GM21526 (cell line): Measurements from ENCODE around the gene VSX2.

ENCODE experiments used
- ATAC-seq: cut with Tn5 transposase; IDR thresholded peaks from one replicate; pipeline ENCODE4 v1.9.1; 2021; ENCODE audit warnings: moderate library complexity; ENCODE audit not compliant: unreplicated experiment, low FRiP score

Gene VSX2

DNA sequence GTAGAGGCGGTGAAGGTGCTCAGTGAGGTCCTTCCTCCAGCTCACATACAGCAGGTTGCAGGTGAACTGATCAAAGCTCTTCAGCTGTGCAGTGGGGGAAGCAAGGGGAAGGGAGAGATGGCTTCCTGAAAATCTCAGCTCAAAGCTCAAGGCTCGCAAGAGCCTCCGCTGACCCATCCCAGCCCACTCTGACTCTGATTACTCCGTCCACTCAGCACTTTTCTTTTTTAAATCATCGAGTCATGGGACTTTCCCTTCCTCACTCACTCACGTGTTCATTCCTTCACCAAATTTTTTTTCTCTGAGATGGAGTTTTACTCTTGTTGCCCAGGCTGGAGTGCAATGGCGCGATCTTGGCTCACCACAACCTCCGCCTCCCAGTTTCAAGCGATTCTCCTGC, 58.7 kb downstream of the VSX2 start:
- ATAC-seq = no peak

DNA sequence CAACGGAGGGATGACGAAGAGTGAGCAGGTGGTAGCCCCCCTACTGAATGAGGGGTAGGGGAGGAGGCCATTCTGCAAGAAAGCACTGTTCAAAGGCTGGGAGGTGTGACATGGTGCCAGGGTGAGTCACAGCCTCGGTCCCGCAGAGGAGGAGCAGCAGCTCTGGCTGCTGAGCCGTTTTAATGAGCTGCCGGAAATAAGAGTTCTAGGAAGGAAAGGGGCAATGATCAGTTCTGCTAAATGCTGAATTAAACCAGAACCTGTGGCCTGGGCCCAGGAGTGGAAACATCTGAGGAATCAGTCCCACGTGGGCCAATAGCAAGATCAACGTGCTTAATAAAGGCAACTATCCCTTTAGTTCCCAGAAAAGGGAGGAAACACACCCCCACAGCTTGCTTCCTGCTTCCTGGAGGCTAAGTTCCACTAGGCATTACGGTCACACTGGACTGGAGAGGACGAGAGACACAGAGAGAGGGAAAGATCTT, 59.9 kb downstream of the VSX2 start:
- no peak for ATAC-seq

DNA sequence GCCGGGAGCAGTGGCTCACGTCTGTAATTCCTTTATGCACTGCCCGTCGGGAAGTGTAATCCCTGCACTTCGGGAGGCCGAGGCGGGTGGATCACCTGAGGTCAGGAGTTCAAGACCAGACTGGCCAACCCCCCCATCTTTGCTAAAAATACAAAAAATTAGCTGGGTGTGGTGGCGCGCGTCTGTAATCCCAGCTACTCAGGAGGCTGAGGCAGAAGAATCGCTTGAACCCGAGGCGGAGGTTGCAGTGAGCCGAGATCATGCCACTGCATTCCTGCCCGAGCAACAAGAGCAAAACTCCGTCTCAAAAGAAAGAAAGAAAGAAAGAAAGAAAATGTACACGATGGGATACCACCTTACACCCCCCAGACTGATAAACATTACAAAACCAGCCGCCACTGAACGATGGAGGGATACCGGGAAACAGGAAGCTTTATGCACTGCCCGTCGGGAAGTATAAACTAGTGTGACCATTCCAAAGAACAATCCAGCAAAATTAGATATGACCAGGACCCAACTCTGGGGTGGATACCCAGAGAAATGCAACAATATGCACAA, 62.4 kb downstream of the VSX2 start:
- no peak for ATAC-seq

DNA sequence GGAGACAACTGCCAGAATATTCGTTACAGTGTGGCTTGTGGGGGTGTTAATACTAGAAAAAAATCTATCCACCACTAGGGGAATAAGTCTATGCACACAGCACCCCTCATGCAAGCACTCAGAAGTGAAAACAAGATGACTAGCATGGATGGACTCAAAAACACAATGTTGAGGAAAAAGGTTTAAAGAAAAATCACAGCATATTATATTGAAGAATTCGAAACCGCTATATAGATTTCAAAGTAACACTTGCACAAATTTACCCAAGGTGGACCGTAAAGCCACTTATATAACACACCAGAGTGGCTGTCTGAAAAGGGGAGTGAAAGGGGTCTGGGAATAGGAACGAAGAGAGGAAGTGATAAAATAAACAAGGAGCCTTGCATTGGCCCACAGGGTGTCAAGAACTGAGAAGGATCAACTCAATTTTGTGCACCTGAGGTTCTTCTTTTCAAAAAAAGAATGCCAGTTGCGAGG, 62.9 kb downstream of the VSX2 start:
- no peak for ATAC-seq

- peak; percentile 95 for ATAC-seq
Measured at GRCh38 chr14:74302634-74303569, 63.7 kb downstream of the VSX2 start, which contains the start of gene ABCD4. Gene ABCD4 (minus strand): TSS chr14:74302934. CDS start chr14:74302912, 22 bp downstream.

GRCh38 chr14:74308695-74309094, 69.4 kb downstream of the VSX2 start:
- ATAC-seq = no peak

DNA sequence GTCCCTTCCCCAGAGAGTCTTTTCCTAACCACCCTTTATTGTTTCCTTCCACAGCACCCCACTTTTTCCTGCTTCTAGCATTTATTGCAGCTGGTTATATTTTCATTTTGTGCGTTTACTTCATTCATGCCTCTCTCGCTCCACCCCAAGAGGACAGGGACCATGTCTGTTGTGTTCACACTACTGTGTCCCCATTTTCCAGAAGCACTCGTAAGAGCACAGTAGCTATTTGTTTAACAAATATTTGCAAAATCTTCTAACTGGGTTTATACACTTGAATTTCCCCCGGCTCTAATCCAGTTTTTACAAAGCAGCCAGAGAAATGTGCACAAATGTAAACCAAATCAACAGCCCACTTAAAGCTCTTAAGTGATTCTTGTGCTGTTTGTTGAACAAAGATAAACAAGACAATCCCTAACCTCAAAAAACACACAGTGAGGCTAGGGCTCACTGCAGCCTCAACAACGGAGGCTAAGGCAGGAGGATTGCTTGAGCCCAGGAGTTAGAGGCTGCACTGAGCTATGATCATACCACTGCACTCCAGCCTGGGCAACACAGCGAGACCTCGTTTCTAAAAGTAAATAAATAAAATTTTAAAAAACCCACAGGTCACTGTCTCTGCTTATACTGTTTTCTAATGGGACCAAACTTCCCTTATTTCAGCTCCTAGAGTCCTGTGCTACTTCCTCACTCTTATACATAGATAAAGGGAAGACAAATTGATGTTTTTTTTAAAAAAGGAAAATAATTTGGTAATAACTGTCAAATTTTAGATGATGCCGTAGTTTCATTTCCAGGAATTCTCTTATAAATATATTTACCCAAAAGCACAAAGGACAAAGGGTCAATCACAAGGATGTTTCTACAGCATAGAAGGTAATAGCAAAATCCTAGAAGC, 70.1 kb downstream of the VSX2 start:
- no peak for ATAC-seq

GRCh38 chr14:74312161-74312560, 72.9 kb downstream of the VSX2 start:
- ATAC-seq = no peak
